ENCODE measurements around the gene JMJD8. TPM values are rescaled to one million over a fixed set of nuclear protein-coding genes. Genes with fewer than 3 reads are reported as not detected.
A peak's percentile ranks its signal among the peaks of the same experiment; 100 is the strongest.

Gene JMJD8
- polyA plus RNA-seq, 4 donors: 23.0 to 46.2 (median 31.9) TPM

- Histone ChIP-seq H3K4me3 (ENCODE audit: low read depth in 1 of 3, low read length in 3 of 3) (peak overlapping the region; percentile 62 to 94 (median 77)), H3K36me3 (ENCODE audit: control insufficient read depth in 3 of 3, insufficient read depth in 2 of 3, low read depth in 1 of 3, low read length in 3 of 3) (peaks cover 0 to 53% (median 0%) of the 10 kb centered on the region in 3 donors), H3K27ac (ENCODE audit: low read depth in 1 of 3, low read length in 2 of 3) (peak overlapping the region; percentile 88 to 91 (median 91)), H3K4me1 (ENCODE audit: control insufficient read depth in 3 of 3, insufficient read depth in 2 of 3, low read depth in 1 of 3, low read length in 2 of 3) (peaks cover 0 to 58% (median 5%) of the 10 kb centered on the region in 3 donors), H3K9me3 (ENCODE audit: control insufficient read depth in 2 of 2, insufficient read depth in 1 of 2, low read depth in 1 of 2, low read length in 1 of 2) (no peaks in the 10 kb centered on the region), H3K27me3 (ENCODE audit: control insufficient read depth in 3 of 3, insufficient read depth in 3 of 3, low read length in 3 of 3) (no peaks in the 10 kb centered on the region)
- no peak for DNase-seq
- 52 to 71% (median 70%) methylated on average over 12 to 13 of the region's 13 CpGs for WGBS, 3 donors
- no peak for FAIRE-seq
These were observed 41.1 kb downstream of the JMJD8 start for GRCh38 chr16:643050-643368.

- peak overlapping the region; percentile 69 to 97 (median 94) for H3K4me3 ChIP-seq (ENCODE audit: low read depth in 1 of 3, low read length in 3 of 3)
- no peaks in the 10 kb centered on the region for H3K27me3 ChIP-seq (ENCODE audit: control insufficient read depth in 3 of 3, insufficient read depth in 3 of 3, low read length in 3 of 3)
- peak overlapping the region; percentile 88 to 91 (median 91) for H3K27ac ChIP-seq (ENCODE audit: low read depth in 1 of 3, low read length in 2 of 3)
- 3 to 5% (median 5%) methylated on average over 54 to 72 of the region's 72 CpGs for WGBS, 3 donors
- peak; percentile 74 to 84 for DNase-seq
- peaks cover 0 to 58% (median 5%) of the 10 kb centered on the region in 3 donors for H3K4me1 ChIP-seq (ENCODE audit: control insufficient read depth in 3 of 3, insufficient read depth in 2 of 3, low read depth in 1 of 3, low read length in 2 of 3)
- H3K9me3 ChIP-seq (ENCODE audit: control insufficient read depth in 2 of 2, insufficient read depth in 1 of 2, low read depth in 1 of 2, low read length in 1 of 2): no peaks in the 10 kb centered on the region
- peaks cover 0 to 47% (median 0%) of the 10 kb centered on the region in 3 donors for H3K36me3 ChIP-seq (ENCODE audit: control insufficient read depth in 3 of 3, insufficient read depth in 2 of 3, low read depth in 1 of 3, low read length in 3 of 3)
- FAIRE-seq: no peak
These were observed 41.7 kb downstream of the JMJD8 start for GRCh38 chr16:642189-643049.

GRCh38 chr16:641326-642188 lies 42.6 kb downstream of the JMJD8 start, which contains the start of gene MCRIP2:
Gene MCRIP2, plus strand, starts transcription at chr16:641828. Its CDS starts 164 bp downstream, at chr16:641992.
- WGBS, 3 donors: 1 to 3% (median 1%) methylated on average over 60 to 81 of the region's 81 CpGs
- FAIRE-seq (no peak), DNase-seq (peak; percentile 87 to 94)
- peak within 1 kb of the TSS; percentile 69 to 97 (median 94) for H3K4me3 ChIP-seq (ENCODE audit: low read depth in 1 of 3, low read length in 3 of 3)
- H3K4me1 ChIP-seq (ENCODE audit: control insufficient read depth in 3 of 3, insufficient read depth in 2 of 3, low read depth in 1 of 3, low read length in 2 of 3): peaks cover 0 to 52% (median 5%) of the 10 kb centered on the region in 3 donors
- H3K36me3 ChIP-seq (ENCODE audit: control insufficient read depth in 3 of 3, insufficient read depth in 2 of 3, low read depth in 1 of 3, low read length in 3 of 3): peaks cover 0 to 38% (median 0%) of the 10 kb centered on the region in 3 donors
- H3K27me3 ChIP-seq (ENCODE audit: control insufficient read depth in 3 of 3, insufficient read depth in 3 of 3, low read length in 3 of 3): no peaks in the 10 kb centered on the region
- H3K27ac ChIP-seq (ENCODE audit: low read depth in 1 of 3, low read length in 2 of 3): peak within 1 kb of the TSS; percentile 88 to 91 (median 91)
- no peaks in the 10 kb centered on the region for H3K9me3 ChIP-seq (ENCODE audit: control insufficient read depth in 2 of 2, insufficient read depth in 1 of 2, low read depth in 1 of 2, low read length in 1 of 2)

GRCh38 chr16:640614-641013 lies 43.5 kb downstream of the JMJD8 start:
- Histone ChIP-seq H3K9me3 (ENCODE audit: control insufficient read depth in 2 of 2, insufficient read depth in 1 of 2, low read depth in 1 of 2, low read length in 1 of 2) (no peaks in the 10 kb centered on the region), H3K27me3 (ENCODE audit: control insufficient read depth in 3 of 3, insufficient read depth in 3 of 3, low read length in 3 of 3) (no peaks in the 10 kb centered on the region), H3K4me3 (ENCODE audit: low read depth in 1 of 3, low read length in 3 of 3) (peak overlapping the region in 2 of 3 donors; percentile 69 to 97), H3K27ac (ENCODE audit: low read depth in 1 of 3, low read length in 2 of 3) (peak overlapping the region in 1 of 3 donors; percentile 89), H3K36me3 (ENCODE audit: control insufficient read depth in 3 of 3, insufficient read depth in 2 of 3, low read depth in 1 of 3, low read length in 3 of 3) (peaks cover 0 to 29% (median 0%) of the 10 kb centered on the region in 3 donors), H3K4me1 (ENCODE audit: control insufficient read depth in 3 of 3, insufficient read depth in 2 of 3, low read depth in 1 of 3, low read length in 2 of 3) (peaks cover 0 to 44% (median 4%) of the 10 kb centered on the region in 3 donors)
- WGBS, 3 donors: 80 to 93% (median 88%) methylated on average over 4 to 5 of the region's 5 CpGs
- FAIRE-seq (no peak), DNase-seq (no peak)

GRCh38 chr16:638836-639235 lies 45.3 kb downstream of the JMJD8 start:
- 83 to 85% (median 85%) methylated on average over 9 of the region's 9 CpGs for WGBS, 3 donors
- peaks cover 0 to 40% (median 0%) of the 10 kb centered on the region in 3 donors for H3K4me1 ChIP-seq (ENCODE audit: control insufficient read depth in 3 of 3, insufficient read depth in 2 of 3, low read depth in 1 of 3, low read length in 2 of 3)

GRCh38 chr16:638034-638543 lies 46.0 kb downstream of the JMJD8 start:
- Histone ChIP-seq H3K27ac (ENCODE audit: low read depth in 1 of 3, low read length in 2 of 3) (no peak overlapping the region), H3K9me3 (ENCODE audit: control insufficient read depth in 2 of 2, insufficient read depth in 1 of 2, low read depth in 1 of 2, low read length in 1 of 2) (no peaks in the 10 kb centered on the region), H3K36me3 (ENCODE audit: control insufficient read depth in 3 of 3, insufficient read depth in 2 of 3, low read depth in 1 of 3, low read length in 3 of 3) (peaks cover 0 to 20% (median 0%) of the 10 kb centered on the region in 3 donors), H3K4me3 (ENCODE audit: low read depth in 1 of 3, low read length in 3 of 3) (no peak overlapping the region), H3K27me3 (ENCODE audit: control insufficient read depth in 3 of 3, insufficient read depth in 3 of 3, low read length in 3 of 3) (no peaks in the 10 kb centered on the region), H3K4me1 (ENCODE audit: control insufficient read depth in 3 of 3, insufficient read depth in 2 of 3, low read depth in 1 of 3, low read length in 2 of 3) (peaks cover 0 to 37% (median 0%) of the 10 kb centered on the region in 3 donors)
- DNase-seq (no peak), FAIRE-seq (no peak)
- 83 to 88% (median 86%) methylated on average over 13 to 15 of the region's 15 CpGs for WGBS, 3 donors

More at GRCh38 chr16:638836-639235, 45.3 kb downstream of the JMJD8 start:
- DNase-seq (no peak), FAIRE-seq (no peak)
- Histone ChIP-seq H3K36me3 (ENCODE audit: control insufficient read depth in 3 of 3, insufficient read depth in 2 of 3, low read depth in 1 of 3, low read length in 3 of 3) (peaks cover 0 to 23% (median 0%) of the 10 kb centered on the region in 3 donors), H3K4me3 (ENCODE audit: low read depth in 1 of 3, low read length in 3 of 3) (no peak overlapping the region), H3K9me3 (ENCODE audit: control insufficient read depth in 2 of 2, insufficient read depth in 1 of 2, low read depth in 1 of 2, low read length in 1 of 2) (no peaks in the 10 kb centered on the region), H3K27ac (ENCODE audit: low read depth in 1 of 3, low read length in 2 of 3) (no peak overlapping the region), H3K27me3 (ENCODE audit: control insufficient read depth in 3 of 3, insufficient read depth in 3 of 3, low read length in 3 of 3) (no peaks in the 10 kb centered on the region)

GRCh38 chr16:637081-638018 lies 46.8 kb downstream of the JMJD8 start:
- FAIRE-seq (no peak), DNase-seq (peak; percentile 50 to 89)
- Histone ChIP-seq H3K4me1 (ENCODE audit: control insufficient read depth in 3 of 3, insufficient read depth in 2 of 3, low read depth in 1 of 3, low read length in 2 of 3) (peaks cover 0 to 30% (median 0%) of the 10 kb centered on the region in 3 donors), H3K4me3 (ENCODE audit: low read depth in 1 of 3, low read length in 3 of 3) (peak overlapping the region; percentile 29 to 74 (median 72)), H3K36me3 (ENCODE audit: control insufficient read depth in 3 of 3, insufficient read depth in 2 of 3, low read depth in 1 of 3, low read length in 3 of 3) (peaks cover 0 to 21% (median 0%) of the 10 kb centered on the region in 3 donors), H3K27ac (ENCODE audit: low read depth in 1 of 3, low read length in 2 of 3) (peak overlapping the region in 2 of 3 donors; percentile 96 to 98), H3K27me3 (ENCODE audit: control insufficient read depth in 3 of 3, insufficient read depth in 3 of 3, low read length in 3 of 3) (no peaks in the 10 kb centered on the region), H3K9me3 (ENCODE audit: control insufficient read depth in 2 of 2, insufficient read depth in 1 of 2, low read depth in 1 of 2, low read length in 1 of 2) (no peaks in the 10 kb centered on the region)
- 14 to 16% (median 15%) methylated on average over 32 to 53 of the region's 53 CpGs for WGBS, 3 donors
